IMR-90 (cell line): ENCODE results near the gene SLBP. TPM values are rescaled to one million over a fixed set of nuclear protein-coding genes. Genes with fewer than 3 reads are reported as not detected.
A peak's percentile ranks its signal among the peaks of the same experiment; 100 is the strongest.

ENCODE experiments used
- ATAC-seq: fragments of 200-7000 bp; cut with Tn5 transposase; 2 replicates; pipeline ENCODE4 v1.9.1; 2020; ENCODE audit warnings: low read depth, mild to moderate bottlenecking, moderate library complexity
- BruUV-seq: library from RNA; stranded (reverse); fragments of 400-500 nt; replicated peaks from 2 replicates; lab custom pipeline; 2021; lab: Mats Ljungman, UMichigan
- CTCF ChIA-PET: fragments of 300-600 bp; formaldehyde crosslinking; extraction: SDS; loops from one replicate; lab custom pipeline; 2021; ENCODE audit warnings: antibody characterized with exemption; lab: Yijun Ruan, JAX
- POLR2A ChIA-PET: fragments of 300-600 bp; sonication (Branson Sonifier 250); formaldehyde crosslinking; loops from one replicate; lab custom pipeline; 2022; ENCODE audit warnings: antibody characterized with exemption; ENCODE audit not compliant: unreplicated experiment; lab: Charles Lee
- DNase-seq: peaks from one replicate; pipeline ENCODE4 v3.0.0; 2013
- H2AFZ ChIP-seq: replicated peaks from 2 replicates; pipeline ENCODE3; 2013; ENCODE audit warnings: low read length, mild to moderate bottlenecking; ENCODE audit not compliant: poor library complexity
- H2AK5ac ChIP-seq: 2 replicates; pipeline ENCODE4 v1.6.1; 2013; ENCODE audit warnings: low read depth, low read length, inconsistent platforms
- H2AK9ac ChIP-seq: replicated peaks from 2 replicates; pipeline ENCODE3; 2013; ENCODE audit warnings: mild to moderate bottlenecking, low read depth, low read length, moderate library complexity; ENCODE audit not compliant: poor library complexity
- H2BK120ac ChIP-seq: 2 replicates; pipeline ENCODE4 v1.6.1; 2013; ENCODE audit warnings: low read depth, low read length, inconsistent platforms
- H2BK15ac ChIP-seq: 3 replicates; pipeline ENCODE4 v1.6.1; 2013; ENCODE audit warnings: low read depth, low read length, inconsistent platforms
- H2BK20ac ChIP-seq: 2 replicates; pipeline ENCODE4 v1.6.1; 2013; ENCODE audit warnings: low read depth, mild to moderate bottlenecking, inconsistent platforms, low read length, moderate library complexity
- H2BK5ac ChIP-seq: 2 replicates; pipeline ENCODE4 v1.6.1; 2013; ENCODE audit warnings: mild to moderate bottlenecking, low read depth, low read length, inconsistent platforms; ENCODE audit not compliant: poor library complexity, severe bottlenecking
- H3K14ac ChIP-seq: replicated peaks from 2 replicates; pipeline ENCODE4 v1.6.1; 2013; ENCODE audit warnings: low read depth, low read length, inconsistent platforms
- H3K18ac ChIP-seq: 2 replicates; pipeline ENCODE4 v1.6.1; 2013; ENCODE audit warnings: low read depth, low read length, control low read depth
- H3K23ac ChIP-seq: 2 replicates; pipeline ENCODE4 v1.6.1; 2013; ENCODE audit warnings: low read depth, low read length, inconsistent platforms
- H3K27ac ChIP-seq: 2 replicates; pipeline ENCODE4 v1.5.1; 2013; ENCODE audit warnings: mild to moderate bottlenecking, control low read depth, low read length; ENCODE audit not compliant: insufficient read depth
- H3K27me3 ChIP-seq: 2 replicates; pipeline ENCODE4 v1.6.1; 2013; ENCODE audit warnings: low read length; ENCODE audit not compliant: control insufficient read depth, insufficient read depth
- H3K36me3 ChIP-seq: 2 replicates; pipeline ENCODE4 v1.6.1; 2013; ENCODE audit warnings: low read length, mixed read lengths; ENCODE audit not compliant: control insufficient read depth, insufficient read depth
- H3K4ac ChIP-seq: 2 replicates; pipeline ENCODE4 v1.6.1; 2013; ENCODE audit warnings: low read depth, low read length, inconsistent platforms
- H3K4me1 ChIP-seq: 2 replicates; pipeline ENCODE4 v1.6.1; 2013; ENCODE audit warnings: low read length, mixed read lengths; ENCODE audit not compliant: control insufficient read depth, insufficient read depth
- H3K4me2 ChIP-seq: 2 replicates; pipeline ENCODE4 v1.6.1; 2013; ENCODE audit warnings: low read depth, mild to moderate bottlenecking, control low read depth, low read length, moderate library complexity
- H3K4me3 ChIP-seq: 2 replicates; pipeline ENCODE4 v1.5.1; 2013; ENCODE audit warnings: low read depth, mild to moderate bottlenecking, control low read depth, low read length, moderate library complexity; ENCODE audit not compliant: insufficient read depth
- H3K56ac ChIP-seq: 2 replicates; pipeline ENCODE4 v1.6.1; 2013; ENCODE audit warnings: low read length, inconsistent platforms; ENCODE audit not compliant: insufficient read depth; ENCODE audit errors: extremely low read depth
- H3K79me1 ChIP-seq, 2 experiments: 2 replicates each; pipeline ENCODE4 v1.6.1; 2013; ENCODE audit warnings: low read length in 2 of 2, inconsistent platforms in 1 of 2, low read depth in 1 of 2
- H3K9ac ChIP-seq: 2 replicates; pipeline ENCODE4 v1.6.1; 2013; ENCODE audit warnings: low read depth, low read length, control low read depth
- H3K9me1 ChIP-seq: 2 replicates; pipeline ENCODE4 v1.6.1; 2013; ENCODE audit warnings: low read length, inconsistent platforms; ENCODE audit not compliant: insufficient read depth
- H3K9me3 ChIP-seq: 2 replicates; pipeline ENCODE4 v1.6.1; 2013; ENCODE audit warnings: low read length; ENCODE audit not compliant: control insufficient read depth, insufficient read depth
- H4K20me1 ChIP-seq: 2 replicates; pipeline ENCODE4 v1.6.1; 2013; ENCODE audit warnings: low read length, inconsistent platforms; ENCODE audit not compliant: insufficient read depth
- H4K5ac ChIP-seq: 2 replicates; pipeline ENCODE4 v1.6.1; 2013; ENCODE audit warnings: mild to moderate bottlenecking, low read depth, low read length, control low read depth
- H4K8ac ChIP-seq, 2 experiments: 2 replicates each; pipeline ENCODE4 v1.6.1; 2013; ENCODE audit warnings: low read depth in 2 of 2, low read length in 2 of 2, control low read depth in 1 of 2, inconsistent platforms in 1 of 2
- H4K91ac ChIP-seq: 2 replicates; pipeline ENCODE4 v1.6.1; 2013; ENCODE audit warnings: low read depth, low read length, inconsistent platforms; ENCODE audit not compliant: insufficient read depth
- BHLHE40 ChIP-seq: fragments of 150-350 bp; IDR thresholded peaks from 2 replicates; pipeline ENCODE4 v1.6.1; 2016; ENCODE audit warnings: mild to moderate bottlenecking, low read depth, low read length
- CEBPB ChIP-seq: IDR thresholded peaks from 2 replicates; pipeline ENCODE4 v1.6.1; 2012; ENCODE audit warnings: low read depth, low read length, improper control_type of control experiment
- CHD1 ChIP-seq: IDR thresholded peaks from 2 replicates; pipeline ENCODE4 v1.6.1; 2012; ENCODE audit warnings: low read depth, low read length, improper control_type of control experiment
- FOS ChIP-seq: fragments of 150-350 bp; IDR thresholded peaks from 2 replicates; pipeline ENCODE4 v1.6.1; 2016; ENCODE audit warnings: low read depth, low read length
- MAZ ChIP-seq: IDR thresholded peaks from 2 replicates; pipeline ENCODE4 v1.6.1; 2012; ENCODE audit warnings: low read depth, mild to moderate bottlenecking, low read length, improper control_type of control experiment, moderate library complexity, borderline replicate concordance
- MXI1 ChIP-seq: IDR thresholded peaks from 2 replicates; pipeline ENCODE4 v1.6.1; 2012; ENCODE audit warnings: low read depth, mild to moderate bottlenecking, low read length, moderate library complexity, borderline replicate concordance
- NFE2L2 ChIP-seq: fragments of 150-350 bp; IDR thresholded peaks from 2 replicates; pipeline ENCODE4 v1.6.1; 2016; ENCODE audit warnings: low read depth, mild to moderate bottlenecking, low read length
- RAD21 ChIP-seq: IDR thresholded peaks from 2 replicates; pipeline ENCODE4 v1.6.1; 2012; ENCODE audit warnings: low read length, improper control_type of control experiment
- SMC3 ChIP-seq: fragments of 150-350 bp; IDR thresholded peaks from 2 replicates; pipeline ENCODE4 v1.6.1; 2016; ENCODE audit warnings: low read depth, mild to moderate bottlenecking, antibody characterized with exemption, low read length, moderate library complexity
- USF2 ChIP-seq: fragments of 150-350 bp; IDR thresholded peaks from 2 replicates; pipeline ENCODE4 v1.6.1; 2017; ENCODE audit warnings: mild to moderate bottlenecking, antibody characterized with exemption, low read length, low read depth
- WGBS, 2 experiments: methylation state at CpG; one replicate each; pipeline versions ENCODE4 v1.1.5 to v1.1.7; 2013; ENCODE audit warnings: missing lambda C conversion rate in 2 of 2; ENCODE audit not compliant: insufficient read length in 1 of 2; ENCODE audit errors: extremely low coverage in 2 of 2; 5-methylcytosine and 5-hydroxymethylcytosine counted together
- dilution Hi-C: fragments of 300-500 bp; cut with HindIII; formaldehyde crosslinking; loops from one replicate; pipeline ENCODE4 v1.14.3; 2018; ENCODE audit warnings: low sequenced_read_pairs; ENCODE audit not compliant: unreplicated experiment
- in situ Hi-C: fragments of 300-500 bp; cut with MboI; formaldehyde crosslinking; loops from 3 replicates; pipeline ENCODE4 v1.14.3; 2019; ENCODE audit warnings: low sequenced_read_pairs, inconsistent platforms, mixed read lengths
- intact Hi-C: fragments of 100-400 bp; cut with micrococcal nuclease; formaldehyde crosslinking; loops from 2 replicates; pipeline ENCODE4 v1.10.0; 2022
- polyA plus RNA-seq, 3 experiments: library from polyadenylated mRNA; depleted of rRNA; stranded (reverse); fragments of >200 nt; gene quantifications; 2 replicates each; pipeline ENCODE4 v1.2.3, GENCODE V29; 2012; ENCODE audit warnings: low replicate concordance in 1 of 3
- total RNA-seq: library from RNA; depleted of rRNA; stranded (reverse); fragments of >200 nt; gene quantifications from 2 replicates; pipeline ENCODE4 v1.2.3, GENCODE V29; 2012
- TF ChIP-seq, protein P1 (sequence below): fragments of 150-350 bp; IDR thresholded peaks from 2 replicates; pipeline ENCODE4 v1.6.1; 2016; ENCODE audit warnings: low read depth, mild to moderate bottlenecking, low read length, moderate library complexity, borderline replicate concordance

SLBP gene
- total and polyA plus RNA-seq, 2 of the 4 experiments (the other 2 are of a cell fraction): 64.9 to 66.1 TPM

DNA sequence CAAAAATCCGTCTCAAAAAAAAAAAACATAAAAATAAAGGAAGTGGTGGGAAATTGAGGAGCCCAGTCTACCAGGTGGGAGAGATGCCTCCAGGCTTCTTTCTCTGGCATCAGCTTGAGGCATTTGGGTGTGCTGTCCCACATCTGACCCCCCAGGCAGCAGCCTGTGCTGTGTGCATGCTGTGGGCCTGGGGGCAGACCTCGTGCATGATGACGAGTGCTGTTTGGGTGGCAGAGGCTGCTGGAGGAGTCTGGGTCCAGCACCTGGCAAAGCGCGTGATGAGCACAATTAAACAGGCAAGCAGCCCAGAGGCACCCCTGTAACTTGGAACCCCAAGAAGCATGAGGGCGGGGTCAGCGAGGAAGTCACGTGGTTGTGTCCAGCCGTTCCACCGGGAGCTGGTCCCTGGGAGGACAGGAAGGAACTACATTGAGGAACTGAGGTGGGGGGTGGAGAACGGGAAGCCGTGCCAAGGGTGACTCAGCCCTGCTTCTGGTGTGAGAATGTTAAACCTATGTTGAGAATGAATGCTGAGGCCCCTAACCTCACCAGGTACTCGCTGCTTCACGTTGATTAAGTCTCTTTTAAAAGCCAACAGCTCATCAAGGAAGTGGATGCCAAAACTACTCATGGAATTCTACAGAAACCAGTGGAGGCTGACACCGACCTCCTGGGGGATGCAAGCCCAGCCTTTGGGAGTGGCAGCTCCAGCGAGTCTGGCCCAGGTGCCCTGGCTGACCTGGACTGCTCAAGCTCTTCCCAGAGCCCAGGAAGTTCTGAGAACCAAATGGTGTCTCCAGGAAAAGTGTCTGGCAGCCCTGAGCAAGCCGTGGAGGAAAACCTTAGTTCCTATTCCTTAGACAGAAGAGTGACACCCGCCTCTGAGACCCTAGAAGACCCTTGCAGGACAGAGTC, 15.3 kb upstream of the SLBP start:
- Histone ChIP-seq H3K27me3 (no peaks in the 10 kb centered on the region), H4K20me1 (peaks cover 27% of the 10 kb centered on the region), H3K9me3 (no peaks in the 10 kb centered on the region), H2BK5ac (peak overlapping the region; percentile 41), H3K4me2 (no peak overlapping the region), H3K23ac (no peak overlapping the region), H3K4ac (peak overlapping the region; percentile 68), H2AFZ (peak overlapping the region; percentile 69), H2BK15ac (no peak overlapping the region), H3K18ac (no peak overlapping the region), H3K4me1 (peaks cover 15% of the 10 kb centered on the region), H4K8ac (peak overlapping the region in 1 of 2 experiments; percentile 38; a peak in 3 of 4 replicates), H4K5ac (peak overlapping the region; percentile 9; the same call in 1 of the 2 replicates), H2BK20ac (no peak overlapping the region), H3K36me3 (peaks cover 20% of the 10 kb centered on the region), H3K4me3 (no peak overlapping the region), H3K9me1 (peaks cover 9% of the 10 kb centered on the region), H3K14ac (no peak overlapping the region), H2AK5ac (peak overlapping the region; percentile 44; the same call in 1 of the 2 replicates), H2BK120ac (peak overlapping the region; percentile 25; the same call in 1 of the 2 replicates), H3K9ac (peak overlapping the region; percentile 11; the same call in 1 of the 2 replicates), H2AK9ac (peak overlapping the region; percentile 74), H3K27ac (peak overlapping the region; percentile 35; the same call in 1 of the 2 replicates), H3K56ac (no peak overlapping the region), H3K79me1 (peaks cover 43 to 85% of the 10 kb centered on the region in 2 experiments), H4K91ac (peak overlapping the region; percentile 36)
- ATAC-seq (peak; percentile 47), DNase-seq (peak; percentile 75)
- CTCF ChIA-PET: interaction anchor here (0.6 to 1.2 kb wide), 3 partner anchors 15 to 96 kb away, joined by 3 to 5 read pairs (median 3); partner anchors contain the start of gene SLBP
- POLR2A ChIA-PET: no interaction called here
- dilution Hi-C loops (no loop called here), intact Hi-C loops (loop anchor here (10.0 kb wide), 1 partner anchor 363 kb away; no protein-coding TSS in a partner anchor), in situ Hi-C loops (no loop called here)
- no peak for TF ChIP-seq SMC3
- TF ChIP-seq, protein P1, sequence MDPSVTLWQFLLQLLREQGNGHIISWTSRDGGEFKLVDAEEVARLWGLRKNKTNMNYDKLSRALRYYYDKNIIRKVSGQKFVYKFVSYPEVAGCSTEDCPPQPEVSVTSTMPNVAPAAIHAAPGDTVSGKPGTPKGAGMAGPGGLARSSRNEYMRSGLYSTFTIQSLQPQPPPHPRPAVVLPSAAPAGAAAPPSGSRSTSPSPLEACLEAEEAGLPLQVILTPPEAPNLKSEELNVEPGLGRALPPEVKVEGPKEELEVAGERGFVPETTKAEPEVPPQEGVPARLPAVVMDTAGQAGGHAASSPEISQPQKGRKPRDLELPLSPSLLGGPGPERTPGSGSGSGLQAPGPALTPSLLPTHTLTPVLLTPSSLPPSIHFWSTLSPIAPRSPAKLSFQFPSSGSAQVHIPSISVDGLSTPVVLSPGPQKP: no peak
- TF ChIP-seq USF2: peak; percentile 44
- TF ChIP-seq RAD21: no peak
- TF ChIP-seq CEBPB: no peak
- peak; percentile 14; the same call in 1 of the 2 replicates for TF ChIP-seq BHLHE40
- peak; percentile 27; the same call in 1 of the 2 replicates for TF ChIP-seq FOS
- no peak for TF ChIP-seq NFE2L2
- 0 out of 2 replicates have a peak, but pooled peaks have one; percentile 20 for TF ChIP-seq MAZ
- no peak for TF ChIP-seq CHD1
- TF ChIP-seq MXI1: no peak
- no TSS peak for BruUV-seq
- 98% methylated on average over 8 of the region's 18 CpGs; no CpG with 5 or more reads in 1 of the 2 experiments for WGBS, 2 experiments
